ENCODE measurements around the gene PDILT.
"Not testable (repeated sequence)": the region's sequence is repeated elsewhere in the genome, so short reads cannot be mapped to it uniquely, and the experiment has no call there.

DNA sequence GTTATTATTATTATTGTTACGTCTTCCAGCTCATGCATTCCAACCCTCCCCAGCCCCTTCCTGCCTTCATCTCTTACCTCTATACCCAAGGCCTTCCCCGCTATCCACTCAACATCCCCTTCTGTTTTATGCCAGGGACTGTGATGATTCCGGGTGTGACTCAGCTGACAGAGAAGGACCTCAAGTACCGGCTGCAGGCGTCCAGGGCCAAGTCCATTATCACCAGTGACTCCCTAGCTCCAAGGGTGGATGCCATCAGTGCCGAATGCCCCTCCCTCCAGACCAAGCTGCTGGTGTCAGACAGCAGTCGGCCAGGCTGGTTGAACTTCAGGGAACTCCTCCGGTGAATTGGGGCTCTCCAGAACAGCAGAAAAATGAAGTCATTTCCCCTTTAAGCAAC is 14.6 kb upstream of the PDILT start:
- TF ChIP-seq, protein P1, sequence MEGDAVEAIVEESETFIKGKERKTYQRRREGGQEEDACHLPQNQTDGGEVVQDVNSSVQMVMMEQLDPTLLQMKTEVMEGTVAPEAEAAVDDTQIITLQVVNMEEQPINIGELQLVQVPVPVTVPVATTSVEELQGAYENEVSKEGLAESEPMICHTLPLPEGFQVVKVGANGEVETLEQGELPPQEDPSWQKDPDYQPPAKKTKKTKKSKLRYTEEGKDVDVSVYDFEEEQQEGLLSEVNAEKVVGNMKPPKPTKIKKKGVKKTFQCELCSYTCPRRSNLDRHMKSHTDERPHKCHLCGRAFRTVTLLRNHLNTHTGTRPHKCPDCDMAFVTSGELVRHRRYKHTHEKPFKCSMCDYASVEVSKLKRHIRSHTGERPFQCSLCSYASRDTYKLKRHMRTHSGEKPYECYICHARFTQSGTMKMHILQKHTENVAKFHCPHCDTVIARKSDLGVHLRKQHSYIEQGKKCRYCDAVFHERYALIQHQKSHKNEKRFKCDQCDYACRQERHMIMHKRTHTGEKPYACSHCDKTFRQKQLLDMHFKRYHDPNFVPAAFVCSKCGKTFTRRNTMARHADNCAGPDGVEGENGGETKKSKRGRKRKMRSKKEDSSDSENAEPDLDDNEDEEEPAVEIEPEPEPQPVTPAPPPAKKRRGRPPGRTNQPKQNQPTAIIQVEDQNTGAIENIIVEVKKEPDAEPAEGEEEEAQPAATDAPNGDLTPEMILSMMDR (IDR thresholded peaks at IDR 0.05) = not testable (repeated sequence)
- not testable (repeated sequence) for TF ChIP-seq POLR2A (IDR thresholded peaks at IDR 0.05)

Measured in thyroid gland (tissue), 4 donors.